Activated CD4-positive, alpha-beta T cell treated with anti-CD3 and anti-CD28 coated beads, Interleukin-2, Interleukin-4, amounts not matched to agents 100 ng/mL and 50 ng/mL, durations not matched to agents 16 hours and 8 hours (primary cell): ENCODE data around the gene LILRA6.
"Not testable (repeated sequence)": the region's sequence is repeated elsewhere in the genome, so short reads cannot be mapped to it uniquely, and the experiment has no call there.

Source experiments
- DNase-seq: peaks from one replicate; pipeline ENCODE4 v3.0.0-alpha.2; 2020; ENCODE audit warnings: low spot score

The LILRA6 gene

DNA sequence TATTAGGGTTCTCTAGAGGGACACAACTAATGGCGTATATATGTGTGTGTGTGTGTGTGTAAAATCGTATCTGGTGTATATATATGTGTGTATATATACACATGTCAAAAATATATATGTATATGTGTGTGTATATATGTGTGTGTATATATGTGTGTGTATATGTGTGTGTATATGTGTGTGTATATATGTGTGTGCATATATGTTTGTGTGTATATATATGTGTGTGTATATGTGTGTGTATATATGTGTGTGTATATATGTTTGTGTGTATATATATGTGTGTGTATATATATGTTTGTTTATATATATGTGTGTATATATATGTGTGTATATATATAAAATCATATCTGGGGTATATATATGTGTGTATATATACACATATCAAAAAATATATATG is 19.9 kb upstream of the LILRA6 start:
- no peak for DNase-seq

DNA sequence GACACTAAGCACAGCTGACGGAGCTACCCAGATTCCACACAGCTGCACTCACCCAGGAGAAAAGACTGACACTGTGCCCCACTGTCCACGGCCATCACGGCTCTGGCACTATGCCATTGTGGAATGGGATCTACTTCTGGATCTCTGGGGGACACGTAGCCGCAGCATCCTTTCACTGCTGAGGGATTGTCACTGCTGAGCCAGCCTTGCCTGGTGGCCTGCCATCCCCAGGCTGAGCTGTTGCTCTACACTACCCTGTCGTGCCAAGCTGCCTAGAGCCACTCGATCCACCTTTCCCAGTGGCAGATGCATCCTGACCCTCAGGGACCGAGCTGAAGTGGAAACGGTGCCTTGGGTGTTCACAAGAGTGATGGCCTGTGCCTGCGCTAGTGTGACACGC is 19.5 kb upstream of the LILRA6 start:
- DNase-seq, result no peak

DNA sequence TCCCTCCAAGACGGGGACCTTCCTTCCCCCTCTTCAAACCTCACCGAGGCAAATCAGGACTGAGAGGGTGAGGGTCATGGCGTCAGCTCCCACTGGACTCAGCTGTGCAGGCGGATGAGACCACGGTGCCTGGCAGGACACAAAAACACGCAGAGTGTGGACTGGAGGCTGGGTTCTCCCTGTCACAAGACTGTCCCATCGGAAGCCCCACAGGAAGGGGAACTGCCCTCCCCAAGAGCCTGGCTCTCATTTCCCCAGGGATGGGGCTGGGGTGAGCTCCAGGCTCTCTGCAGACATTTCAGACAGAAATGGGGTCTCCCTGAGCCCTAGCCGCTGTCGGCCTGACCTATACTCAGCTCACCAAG is 14.5 kb upstream of the LILRA6 start, which contains the start of gene LILRB5:
Gene LILRB5, minus strand, starts transcription at position 158 of the 365 bp plus-strand sequence. Its CDS starts 80 bp downstream, at position 78.
- no peak for DNase-seq

DNA sequence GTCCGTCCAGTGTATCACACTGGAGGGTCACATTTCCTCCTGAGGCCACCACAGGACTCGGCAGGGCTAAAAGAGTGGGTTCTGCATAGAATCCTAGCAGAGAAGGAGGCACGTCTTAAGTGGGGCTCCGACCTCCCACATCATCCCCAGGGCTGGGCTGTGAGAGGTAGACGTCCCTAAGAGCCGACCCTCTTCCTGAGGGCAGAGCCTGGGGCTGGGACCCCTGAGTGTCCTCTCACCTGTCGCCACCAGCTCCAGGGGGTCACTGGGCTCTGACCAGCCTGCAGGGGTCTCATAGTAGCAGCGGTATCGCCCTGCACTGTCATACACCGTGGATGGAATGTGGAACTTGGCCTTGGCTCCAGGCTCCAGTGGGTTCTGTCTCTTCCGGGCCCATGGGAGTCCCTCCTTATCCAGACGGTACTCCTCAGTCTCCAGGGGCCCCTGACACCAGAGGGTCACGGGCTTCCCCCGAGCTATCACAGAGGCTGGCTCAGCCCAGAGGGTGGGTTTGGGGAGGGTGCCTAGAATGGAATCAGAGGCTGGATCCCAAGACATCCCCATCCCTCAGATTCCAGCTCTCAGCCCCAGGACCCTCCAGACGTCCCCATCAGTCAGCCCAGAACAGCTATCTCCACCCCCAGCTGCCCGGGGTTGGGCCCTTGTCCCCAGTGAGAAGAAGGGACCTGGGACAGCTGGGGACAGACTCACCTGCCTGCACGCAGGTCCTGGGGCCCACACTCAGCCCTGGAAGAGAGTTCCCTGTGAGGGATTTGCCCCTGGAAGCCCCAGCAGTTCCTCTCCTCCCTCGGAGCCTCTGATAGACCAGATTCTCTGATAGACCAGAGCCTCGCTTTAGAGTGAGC is 13.9 kb upstream of the LILRA6 start:
- no peak for DNase-seq

DNA sequence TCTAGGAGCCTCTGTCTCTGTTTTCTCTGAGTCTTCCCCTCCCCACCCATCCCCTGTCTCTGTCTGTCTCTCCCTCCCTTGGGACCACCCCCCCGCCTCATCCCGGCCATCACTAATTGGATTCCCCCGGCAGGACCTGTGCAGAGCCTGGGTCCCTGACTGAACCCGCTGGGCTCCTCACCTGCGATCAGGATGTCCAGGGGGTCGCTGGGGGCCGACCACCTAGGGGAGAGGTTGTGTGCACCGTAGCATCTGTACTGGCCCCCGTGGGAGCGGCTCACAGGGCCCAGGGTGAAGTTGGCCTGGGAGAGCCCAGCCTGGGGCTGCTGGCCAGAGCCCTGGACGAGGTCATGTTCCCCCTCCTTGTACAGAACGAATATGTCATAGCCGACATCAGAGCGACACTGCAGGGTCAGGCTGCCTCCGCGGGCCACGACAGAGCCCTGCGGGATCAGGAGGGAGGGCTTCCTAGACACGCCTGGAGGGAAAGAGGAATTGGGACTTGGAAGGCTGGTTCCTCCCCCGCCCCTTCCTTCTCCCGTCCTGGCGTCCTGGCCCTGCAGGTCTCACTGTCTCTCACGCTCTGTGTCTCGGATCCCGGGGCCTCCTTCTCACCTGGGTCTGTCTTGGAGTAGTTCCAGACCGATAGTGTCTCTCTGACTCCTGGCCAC is 12.7 kb upstream of the LILRA6 start:
- DNase-seq, result no peak

DNA sequence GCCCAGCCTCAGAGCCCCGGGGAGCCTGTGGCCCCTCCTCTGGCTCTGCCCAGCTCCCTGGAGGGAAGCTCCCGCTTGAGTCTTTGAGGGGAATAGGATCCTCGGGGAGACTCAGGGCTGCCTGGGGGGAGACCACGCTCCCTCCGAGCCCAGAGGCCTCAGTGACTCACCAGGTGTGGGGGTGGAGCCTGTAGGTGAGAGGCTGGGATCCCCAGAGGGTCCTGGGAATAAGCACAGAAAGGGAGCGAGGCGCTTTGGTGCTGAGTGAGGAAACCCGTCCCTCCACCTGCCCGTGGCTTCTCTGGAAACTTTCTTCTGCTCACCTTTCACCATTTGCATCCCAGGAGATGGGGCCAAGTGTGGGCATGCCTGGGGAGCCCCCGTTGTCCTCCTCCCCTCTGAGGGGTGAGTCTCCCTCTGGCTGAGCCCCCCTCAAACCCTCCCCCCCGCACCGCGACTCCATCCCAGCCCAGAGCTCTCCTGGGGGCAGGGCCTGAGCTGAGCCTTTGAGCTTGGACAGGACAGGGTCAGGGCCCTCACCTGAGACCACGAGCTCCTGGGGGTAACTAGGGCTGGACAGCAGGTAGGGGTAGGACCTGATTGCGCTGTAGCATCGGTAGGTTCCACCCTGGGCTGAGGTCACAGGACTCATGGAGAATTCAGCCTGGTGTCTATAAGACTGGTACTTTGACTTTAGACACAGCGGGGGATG is 11.8 kb upstream of the LILRA6 start:
- DNase-seq, result no peak

DNA sequence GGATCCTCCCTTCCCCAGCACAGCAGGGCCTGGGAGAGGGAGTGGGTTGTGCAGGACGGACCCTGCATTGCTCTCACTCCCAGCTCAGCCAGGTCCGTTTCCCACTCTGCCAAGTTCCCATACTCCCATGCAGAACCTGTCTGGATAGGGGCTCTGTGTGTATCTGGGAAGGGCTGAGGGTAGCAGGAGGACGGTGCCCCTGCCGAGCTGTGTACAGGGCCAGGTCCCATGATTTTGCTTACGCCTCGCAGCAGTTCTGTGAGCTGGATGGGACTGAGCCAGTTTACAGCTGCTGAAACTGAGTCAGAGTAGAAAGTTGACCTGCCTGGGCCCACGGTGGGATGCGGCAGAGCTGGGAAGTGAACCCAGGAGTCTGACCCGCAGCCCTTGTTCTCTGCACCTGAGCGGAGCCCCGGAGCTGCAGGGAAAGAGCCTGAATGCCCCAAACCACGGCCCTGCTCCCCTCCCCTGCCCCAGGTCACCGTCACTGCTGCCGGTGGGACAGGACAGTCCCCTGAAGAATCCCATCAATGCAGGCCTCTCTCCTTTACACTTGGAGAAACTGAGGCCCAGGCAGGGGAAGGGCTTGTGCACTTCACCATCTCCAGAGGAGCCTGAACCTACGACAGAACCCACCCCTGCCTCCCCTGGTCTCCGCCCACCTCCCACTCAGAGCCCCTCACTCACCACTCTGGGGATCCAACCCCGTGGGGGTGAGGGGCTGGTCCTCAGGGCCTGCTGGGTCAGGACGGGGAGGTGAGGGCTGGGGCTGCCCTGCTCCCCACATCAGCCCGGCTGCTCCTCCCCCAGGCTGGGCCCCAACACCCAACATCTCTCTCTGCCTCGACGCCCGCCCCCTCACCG is 11.0 kb upstream of the LILRA6 start:
- no peak for DNase-seq

DNA sequence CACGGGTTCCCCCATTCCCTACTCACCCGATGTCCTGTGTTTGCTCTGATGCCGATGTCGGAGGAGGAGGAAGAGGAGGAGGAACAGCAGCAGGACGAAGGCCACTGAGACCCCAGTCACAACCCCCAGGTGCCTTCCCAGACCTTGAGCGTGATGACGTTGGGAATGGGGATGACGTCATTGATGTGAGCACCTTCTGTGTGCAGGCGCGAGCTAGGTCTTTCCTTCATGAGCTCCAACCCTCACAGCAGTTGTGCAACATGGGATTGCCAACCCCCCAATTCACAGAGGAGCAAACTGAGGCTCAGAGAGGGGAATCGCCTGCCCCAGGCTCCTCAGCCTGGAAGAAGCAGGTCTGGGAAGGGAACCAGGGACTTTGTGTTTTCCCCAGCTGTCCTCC is 10.3 kb upstream of the LILRA6 start:
- DNase-seq, result no peak

DNA sequence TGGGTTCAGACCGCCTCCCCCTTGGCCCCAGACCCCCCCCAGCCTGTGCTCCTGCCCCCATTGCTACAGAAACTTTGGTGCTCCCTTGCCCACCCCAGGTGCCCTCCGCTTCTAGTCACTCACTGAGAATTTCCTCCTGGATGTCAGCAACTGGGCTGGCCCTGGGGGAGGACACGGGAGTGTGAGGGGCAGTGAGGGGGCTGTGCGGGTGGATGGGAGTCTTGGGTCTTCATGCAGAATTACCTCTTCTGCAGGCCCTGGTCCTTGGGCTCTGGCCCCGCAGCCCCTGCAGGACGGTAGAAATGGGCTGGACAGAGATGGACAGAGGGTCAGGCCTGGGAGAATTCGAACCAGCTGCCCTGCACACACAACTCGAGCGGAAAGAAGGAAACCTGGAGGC is 9.7 kb upstream of the LILRA6 start:
- no peak for DNase-seq

DNA sequence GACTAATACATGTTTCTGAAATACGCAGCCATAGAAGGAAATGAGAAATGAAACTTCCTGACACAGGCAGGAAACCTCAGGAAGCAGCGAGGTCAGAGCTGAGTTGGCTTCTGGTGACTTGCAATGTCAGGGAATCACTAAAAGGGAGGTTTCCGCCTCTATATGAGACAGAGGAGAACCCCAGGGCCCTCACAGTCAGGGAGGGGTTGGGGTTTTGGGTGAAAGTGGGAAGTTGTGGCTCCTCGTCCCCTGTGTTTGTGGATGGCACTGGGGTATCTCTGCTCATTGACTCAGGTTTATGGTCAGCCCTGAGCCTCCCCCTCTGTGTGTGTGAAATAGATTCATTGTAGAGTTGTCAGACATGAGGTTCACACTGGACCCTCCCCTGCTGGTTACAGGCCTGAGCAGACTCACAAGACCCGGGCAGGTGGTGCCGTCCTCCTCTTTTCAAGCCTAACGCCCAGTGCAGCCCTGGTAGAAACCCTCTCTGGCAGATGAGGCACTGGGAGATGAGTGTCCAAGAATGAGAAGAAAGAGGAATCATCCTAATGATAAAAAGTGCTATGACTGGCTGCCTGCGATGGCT is 5.5 kb upstream of the LILRA6 start:
- peak; percentile 59 for DNase-seq

DNA sequence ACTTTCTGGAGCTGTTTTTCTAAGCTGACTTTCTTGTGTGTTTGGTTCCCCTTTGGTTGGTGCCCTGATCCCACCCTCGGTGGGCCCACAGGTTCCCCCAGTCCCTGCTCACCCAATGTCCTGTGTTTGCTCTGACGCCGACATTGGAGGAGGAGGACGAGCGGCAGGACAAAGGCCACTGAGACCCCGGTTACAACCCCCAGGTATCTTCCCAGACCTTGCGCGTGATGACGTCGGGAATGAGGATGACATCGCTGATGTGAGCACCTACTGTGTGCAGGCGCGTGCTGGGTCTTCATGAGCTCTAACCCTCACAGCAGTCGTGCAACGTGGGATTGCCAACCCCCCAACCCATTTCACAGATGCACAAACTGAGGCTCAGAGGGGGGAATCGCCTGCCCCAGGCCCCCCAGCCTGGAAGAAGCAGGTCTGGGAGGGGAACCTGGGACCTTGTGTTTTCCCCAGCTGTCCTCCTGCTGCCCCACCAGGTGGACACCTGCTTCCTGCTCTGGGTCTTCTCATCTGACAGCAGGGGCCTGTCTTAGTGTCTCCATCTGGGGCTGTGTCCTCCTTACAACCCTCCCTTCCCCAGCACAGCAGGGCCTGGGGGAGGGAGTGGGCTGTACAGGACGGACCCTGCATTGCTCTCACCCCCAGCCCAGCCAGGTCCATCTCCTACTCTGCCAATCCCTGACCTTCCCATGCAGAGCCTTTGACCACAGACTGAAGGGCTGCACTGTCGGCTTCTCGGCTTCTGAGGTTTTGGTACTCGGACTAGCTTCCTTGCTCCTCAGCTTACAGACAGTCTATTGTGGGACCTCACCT is 4.7 kb upstream of the LILRA6 start:
- DNase-seq, result no peak

DNA sequence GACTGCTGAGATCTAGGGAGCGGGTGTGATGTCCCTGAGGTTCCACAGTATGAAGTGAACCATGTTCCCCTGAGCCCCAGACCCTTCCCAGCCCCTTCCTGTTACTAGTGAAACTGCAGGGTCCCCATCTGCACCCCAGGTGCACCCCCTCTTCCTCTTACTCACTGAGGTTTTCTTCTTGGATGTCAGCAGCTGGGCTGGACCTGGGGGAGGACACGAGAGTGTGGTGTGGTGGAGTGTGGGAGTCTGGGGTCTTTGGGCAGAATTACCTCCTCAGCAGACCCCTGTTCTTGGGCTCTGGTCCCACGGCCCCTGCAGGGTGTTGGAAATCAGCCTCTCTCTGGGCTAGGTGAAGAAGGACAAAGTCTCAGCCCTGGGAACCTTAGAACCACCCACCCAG is 3.3 kb upstream of the LILRA6 start:
- no peak for DNase-seq

DNA sequence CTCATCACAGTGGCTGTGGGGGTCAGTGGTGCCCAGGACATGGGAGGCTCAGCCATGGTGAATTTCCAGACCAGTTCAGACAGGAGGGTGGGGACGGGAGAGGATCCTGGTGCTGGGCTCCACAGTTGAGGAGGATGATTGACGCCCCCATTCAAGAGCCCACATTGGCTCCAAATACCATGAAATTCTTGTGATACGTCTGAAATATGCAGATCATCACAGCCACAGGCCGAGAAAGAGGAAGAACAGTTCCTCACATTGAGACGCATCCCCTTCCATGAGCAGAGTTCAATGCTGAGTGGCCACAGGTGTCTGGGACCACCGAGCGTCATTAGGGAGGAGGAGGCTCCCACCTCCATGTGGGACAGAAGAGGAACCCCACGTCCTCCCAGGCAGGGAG is 1.2 kb upstream of the LILRA6 start:
- DNase-seq, result not testable (repeated sequence)

DNA sequence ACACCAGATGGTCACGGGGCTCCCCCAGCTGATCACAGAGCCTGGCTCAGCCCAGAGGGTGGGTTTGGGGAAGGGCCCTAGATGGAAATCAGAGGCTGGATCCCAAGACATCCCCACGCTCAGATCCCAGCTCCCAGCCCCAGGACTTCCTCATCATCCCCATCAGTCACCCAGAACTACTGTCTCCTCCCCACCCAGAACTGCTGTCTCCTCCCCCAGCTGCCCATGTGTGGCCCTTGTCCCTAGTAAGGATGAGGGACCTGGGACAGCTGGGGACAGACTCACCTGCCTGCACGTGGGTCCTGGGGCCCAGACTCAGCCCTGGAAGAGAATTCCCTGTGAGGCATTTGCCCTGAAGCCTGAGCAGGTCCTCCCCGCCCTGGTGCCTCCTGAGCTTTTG is 356 bp downstream of the LILRA6 start:
- not testable (repeated sequence) for DNase-seq

DNA sequence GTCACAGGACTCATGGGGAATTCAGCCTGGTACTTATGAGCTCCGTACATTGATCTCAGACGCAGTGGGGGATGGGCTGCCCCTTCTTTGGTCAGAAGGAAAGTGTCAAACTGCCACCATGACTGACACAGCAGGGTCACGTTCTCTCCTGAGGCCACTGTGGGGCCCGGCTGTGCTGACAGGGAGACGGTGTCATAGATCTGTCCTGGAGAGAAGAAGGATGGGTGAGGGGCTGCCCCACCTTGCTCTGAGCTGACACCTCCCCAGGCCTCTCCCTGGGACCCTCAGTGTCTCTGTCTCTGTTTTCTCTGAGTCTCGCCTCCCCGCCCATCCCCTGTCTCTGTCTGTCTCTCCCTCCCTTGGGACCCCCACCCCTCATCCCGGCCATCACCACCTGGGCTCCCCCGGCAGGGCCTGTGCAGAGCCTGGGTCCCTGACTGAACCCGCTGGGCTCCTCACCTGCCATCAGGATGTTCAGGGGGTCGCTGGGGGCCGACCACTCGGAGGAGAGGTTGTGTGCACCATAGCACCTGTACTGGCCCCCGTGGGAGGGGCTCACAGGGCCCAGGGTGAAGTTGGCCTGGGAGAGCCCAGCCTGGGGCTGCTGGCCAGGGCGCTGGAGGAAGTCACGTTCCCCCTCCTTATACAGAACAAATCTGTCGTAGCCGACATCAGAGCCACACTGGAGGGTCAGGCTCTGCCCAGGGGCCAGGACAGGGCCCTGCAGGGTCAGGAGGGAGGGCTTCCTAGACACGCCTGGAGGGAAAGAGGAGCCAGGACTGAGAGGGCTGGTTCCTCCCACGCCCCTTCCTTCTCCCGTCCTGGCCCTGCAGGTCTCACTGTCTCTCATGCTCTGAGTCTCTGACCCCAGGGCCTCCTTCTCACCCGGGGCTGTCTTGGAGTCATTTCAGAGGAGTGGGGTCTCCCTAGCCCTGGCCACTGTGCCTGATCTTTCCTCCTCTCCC is 1.9 kb downstream of the LILRA6 start:
- not testable (repeated sequence) for DNase-seq

DNA sequence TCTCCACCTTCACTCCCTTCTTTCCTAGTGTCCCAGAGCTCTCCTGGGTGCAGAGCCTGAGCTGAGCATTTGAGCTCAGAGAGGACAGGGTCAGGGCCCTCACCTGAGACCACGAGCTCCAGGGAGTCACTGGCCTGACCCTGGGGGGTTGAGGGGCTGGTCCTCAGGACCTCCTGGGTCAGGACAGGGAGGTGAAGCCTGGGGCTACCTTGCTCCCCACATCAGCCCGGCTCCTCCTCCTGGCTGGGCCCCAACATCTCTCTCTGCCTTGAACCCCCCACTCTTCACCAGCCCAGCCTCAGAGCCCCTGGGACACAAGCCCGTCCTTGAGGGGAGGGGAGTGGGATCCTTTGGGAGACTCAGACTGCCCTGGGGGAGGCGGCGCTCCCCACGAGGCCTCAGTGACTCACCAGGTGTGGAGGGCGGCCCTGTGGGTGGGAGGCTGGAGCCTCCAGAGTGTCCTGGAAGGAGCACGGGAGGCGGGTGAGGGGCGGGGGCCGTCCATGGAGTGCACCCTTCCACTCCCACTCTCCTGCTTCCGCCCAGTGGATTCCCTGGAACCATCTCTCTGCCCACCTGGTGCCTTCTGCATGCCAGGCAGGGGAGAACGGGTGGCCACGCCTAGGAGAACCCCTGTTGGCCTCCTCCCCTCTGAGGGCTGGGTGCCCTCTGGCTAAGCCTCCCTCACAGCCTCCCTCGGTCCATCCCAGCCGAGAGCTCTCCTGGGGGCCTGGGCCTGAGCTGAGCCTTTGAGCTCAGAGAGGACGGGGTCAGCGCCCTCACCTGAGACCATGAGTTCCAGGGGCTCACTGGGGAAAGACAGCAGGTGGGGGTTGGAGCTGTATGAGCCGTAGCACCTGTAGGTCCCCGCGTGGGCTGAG is 2.9 kb downstream of the LILRA6 start:
- DNase-seq, result not testable (repeated sequence)

DNA sequence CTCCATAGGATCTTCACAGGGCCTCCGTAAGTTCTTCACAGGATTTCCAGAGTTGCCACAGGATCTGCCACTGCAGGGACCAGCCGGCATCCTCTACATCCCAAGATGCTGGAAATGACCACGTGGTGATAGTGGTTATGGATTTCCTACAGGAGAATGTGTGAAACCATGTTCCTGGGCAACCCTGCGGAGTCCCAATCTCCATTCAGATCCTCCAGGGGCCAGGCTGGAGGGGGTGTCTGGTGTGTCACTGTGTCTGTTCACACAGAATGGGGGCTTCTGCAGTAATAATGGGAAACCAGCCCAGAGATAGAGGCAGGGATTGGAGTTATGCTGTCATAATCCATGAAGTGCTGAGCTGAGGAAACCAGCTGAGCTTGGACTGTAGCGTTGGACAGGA is 8.6 kb downstream of the LILRA6 start:
- no peak for DNase-seq
